ENCODE measurements around the gene MYH7.
"Not testable (repeated sequence)": the region's sequence is repeated elsewhere in the genome, so short reads cannot be mapped to it uniquely, and the experiment has no call there.

DNA sequence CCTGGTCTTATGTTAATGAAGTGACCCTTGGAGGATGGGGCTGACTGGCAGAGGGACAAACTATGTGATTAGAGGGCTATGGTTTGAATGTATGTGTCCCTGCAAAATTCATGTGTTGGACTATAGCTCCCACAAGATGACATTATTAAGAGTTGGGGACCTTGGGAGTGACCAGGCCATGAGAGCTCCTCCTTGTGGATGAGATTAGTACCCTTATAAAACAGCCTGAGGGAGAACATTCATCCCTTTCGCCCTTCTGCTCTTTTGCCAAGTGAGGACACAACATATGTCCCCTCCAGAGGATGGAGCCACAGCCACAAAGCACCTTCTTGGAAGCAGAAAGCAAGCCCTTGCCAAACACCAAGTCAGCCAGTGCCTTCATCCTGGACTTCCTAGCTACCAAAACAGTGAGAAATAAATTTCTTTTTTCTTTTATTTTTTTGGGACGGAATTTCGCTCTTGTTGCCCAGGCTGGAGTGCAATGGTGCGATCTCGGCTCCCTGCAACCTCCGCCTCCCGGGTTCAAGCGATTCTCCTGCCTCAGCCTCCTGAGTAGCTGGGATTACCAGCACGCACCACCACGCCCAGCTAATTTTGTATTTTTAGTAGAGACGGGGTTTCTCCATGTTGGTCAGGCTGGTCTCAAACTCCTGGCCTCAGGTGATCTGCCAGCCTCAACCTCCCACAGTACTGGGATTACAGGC, 21.6 kb upstream of the MYH7 start:
- TF ChIP-seq, protein P1, sequence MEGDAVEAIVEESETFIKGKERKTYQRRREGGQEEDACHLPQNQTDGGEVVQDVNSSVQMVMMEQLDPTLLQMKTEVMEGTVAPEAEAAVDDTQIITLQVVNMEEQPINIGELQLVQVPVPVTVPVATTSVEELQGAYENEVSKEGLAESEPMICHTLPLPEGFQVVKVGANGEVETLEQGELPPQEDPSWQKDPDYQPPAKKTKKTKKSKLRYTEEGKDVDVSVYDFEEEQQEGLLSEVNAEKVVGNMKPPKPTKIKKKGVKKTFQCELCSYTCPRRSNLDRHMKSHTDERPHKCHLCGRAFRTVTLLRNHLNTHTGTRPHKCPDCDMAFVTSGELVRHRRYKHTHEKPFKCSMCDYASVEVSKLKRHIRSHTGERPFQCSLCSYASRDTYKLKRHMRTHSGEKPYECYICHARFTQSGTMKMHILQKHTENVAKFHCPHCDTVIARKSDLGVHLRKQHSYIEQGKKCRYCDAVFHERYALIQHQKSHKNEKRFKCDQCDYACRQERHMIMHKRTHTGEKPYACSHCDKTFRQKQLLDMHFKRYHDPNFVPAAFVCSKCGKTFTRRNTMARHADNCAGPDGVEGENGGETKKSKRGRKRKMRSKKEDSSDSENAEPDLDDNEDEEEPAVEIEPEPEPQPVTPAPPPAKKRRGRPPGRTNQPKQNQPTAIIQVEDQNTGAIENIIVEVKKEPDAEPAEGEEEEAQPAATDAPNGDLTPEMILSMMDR (IDR thresholded peaks at IDR 0.05; ENCODE audit: low read depth, low read length), result not testable (repeated sequence)
- TF ChIP-seq, protein P2, sequence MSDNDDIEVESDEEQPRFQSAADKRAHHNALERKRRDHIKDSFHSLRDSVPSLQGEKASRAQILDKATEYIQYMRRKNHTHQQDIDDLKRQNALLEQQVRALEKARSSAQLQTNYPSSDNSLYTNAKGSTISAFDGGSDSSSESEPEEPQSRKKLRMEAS (IDR thresholded peaks at IDR 0.05; ENCODE audit: low read depth, low read length), result not testable (repeated sequence)
- not testable (repeated sequence) for TF ChIP-seq POLR2A (IDR thresholded peaks at IDR 0.05; ENCODE audit: extremely low read depth, insufficient read length)

Measured in NB4 (cell line).